K562 (cell line): ENCODE data around the gene SASH3.

ENCODE experiments used
- ATF7 ChIP-seq: fragments of 450-650 bp; IDR thresholded peaks from 2 replicates; pipeline ENCODE4 v1.7.1; 2014; ENCODE audit warnings: mild to moderate bottlenecking, moderate library complexity
- CHD2 ChIP-seq: IDR thresholded peaks from 2 replicates; pipeline ENCODE4 v1.6.1; 2011; ENCODE audit warnings: low read depth, low read length
- FOSL1 ChIP-seq: fragments of 200-800 bp; sonication (Bioruptor generic); conservative IDR thresholded peaks from 2 replicates; pipeline ENCODE4 v1.6.1; 2016; ENCODE audit warnings: missing genetic modification characterization, missing compliant biosample characterization
- FOXK1 ChIP-seq: sonication (generic); formaldehyde crosslinking; IDR thresholded peaks from 2 replicates; pipeline ENCODE4 v1.8.0; 2022; ENCODE audit warnings: missing genetic modification reagents, mild to moderate bottlenecking, borderline replicate concordance
- MAX ChIP-seq: sonication (generic); formaldehyde crosslinking; IDR thresholded peaks from 2 replicates; pipeline ENCODE4 v1.9.0; 2022; ENCODE audit warnings: mild to moderate bottlenecking, missing genetic modification reagents
- MYC ChIP-seq, 2 experiments: fragments of 250-450 bp in 1 of 2; sonication (Bioruptor Pico) in 1 of 2; IDR thresholded peaks; 2 replicates each; pipeline versions ENCODE4 v1.5.1 to v1.6.1; 2012 to 2021; ENCODE audit warnings: low read depth in 2 of 2, borderline replicate concordance in 1 of 2, improper control_type of control experiment in 1 of 2, low read length in 1 of 2, mild to moderate bottlenecking in 1 of 2, moderate library complexity in 1 of 2
- REST ChIP-seq, 2 experiments: fragments of 450-650 bp; formaldehyde crosslinking in 1 of 2; IDR thresholded peaks; 2 replicates each; pipeline versions ENCODE4 v1.4.0 to v1.6.1; 2014 to 2020; ENCODE audit warnings: mild to moderate bottlenecking in 2 of 2, borderline replicate concordance in 1 of 2, low read depth in 1 of 2
- SIN3A ChIP-seq, 2 experiments: fragments of 150-350 bp in 1 of 2; IDR thresholded peaks; 2 replicates each; pipeline ENCODE4 v1.6.1; 2011 to 2016; ENCODE audit warnings: borderline replicate concordance in 2 of 2, low read depth in 2 of 2, low read length in 2 of 2, mild to moderate bottlenecking in 2 of 2, moderate library complexity in 2 of 2; ENCODE audit not compliant: control insufficient read depth in 1 of 2
- SMAD2 ChIP-seq: fragments of 150-350 bp; IDR thresholded peaks from 2 replicates; pipeline ENCODE4 v1.6.1; 2014; ENCODE audit warnings: low read depth, mild to moderate bottlenecking, low read length
- TCF7 ChIP-seq: sonication (generic); IDR thresholded peaks from 2 replicates; pipeline ENCODE4 v1.6.1; 2016; ENCODE audit warnings: antibody characterized with exemption, borderline replicate concordance
- U2AF2 ChIP-seq: fragments of 200-400 bp; formaldehyde crosslinking; optimal IDR thresholded peaks from 2 replicates; pipeline ENCODE3; 2017; ENCODE audit warnings: low read depth, mild to moderate bottlenecking, low read length
- ZNF24 ChIP-seq: fragments of 450-650 bp; IDR thresholded peaks from 2 replicates; pipeline ENCODE4 v1.6.1; 2016
- ZNF384 ChIP-seq: IDR thresholded peaks from 2 replicates; pipeline ENCODE4 v1.6.1; 2012; ENCODE audit warnings: low read depth, low read length, improper control_type of control experiment
- TF ChIP-seq, protein P1 (sequence below), 3 experiments: IDR thresholded peaks in 2 of 3; conservative IDR thresholded peaks in 1 of 3; 2 replicates each; pipeline ENCODE4 v1.5.1; 2011 to 2012; ENCODE audit warnings: low read length in 3 of 3, mild to moderate bottlenecking in 3 of 3, control low read depth in 2 of 3, improper control_type of control experiment in 1 of 3, inconsistent platforms in 1 of 3, low read depth in 1 of 3, mixed read lengths in 1 of 3, moderate library complexity in 1 of 3; ENCODE audit not compliant: insufficient read depth in 2 of 3

DNA sequence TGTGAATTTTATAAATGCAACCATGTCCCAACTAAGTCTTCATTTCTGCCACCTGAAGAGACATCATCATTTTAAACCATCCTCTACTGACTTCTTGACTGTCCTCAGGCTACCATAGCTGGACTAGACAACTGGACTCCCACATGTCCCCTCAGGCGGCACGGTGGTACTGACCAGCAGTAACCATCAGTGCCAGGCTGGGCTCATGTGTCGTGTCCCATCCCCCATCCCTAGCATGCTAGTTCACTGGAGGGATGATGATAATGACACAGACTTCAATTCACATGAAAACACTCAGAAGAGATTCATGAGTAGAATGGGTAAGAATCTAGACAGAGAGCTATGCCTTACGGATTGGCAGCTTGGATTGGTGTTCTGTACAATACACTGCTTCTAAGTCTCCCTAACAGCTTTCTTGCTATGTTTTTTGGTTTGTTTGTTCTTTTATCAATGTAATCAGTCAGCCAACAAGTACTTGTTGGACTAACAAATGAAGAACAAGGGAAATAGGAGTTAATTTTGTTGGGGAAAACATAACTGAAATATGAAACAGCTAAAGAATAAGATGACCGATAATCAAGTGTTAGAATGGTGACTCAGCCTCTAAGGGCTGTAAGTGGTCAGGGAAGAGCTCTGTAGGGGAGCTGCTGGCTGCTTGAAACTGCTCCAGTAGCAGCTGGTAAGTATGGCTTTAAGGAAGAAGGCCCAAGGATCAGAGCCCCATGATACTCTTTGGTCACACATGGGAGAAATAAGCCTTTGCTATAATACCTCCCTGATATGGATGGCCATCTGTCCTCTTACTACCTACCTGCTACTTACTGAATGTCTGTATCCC, 53.6 kb downstream of the SASH3 start:
- 0 out of 2 replicates have a peak, but pooled peaks have one; percentile 40 for TF ChIP-seq FOSL1
- TF ChIP-seq TCF7, result no peak
- no peak for TF ChIP-seq MAX (CRISPR knock-in tag)
- TF ChIP-seq, protein P1, sequence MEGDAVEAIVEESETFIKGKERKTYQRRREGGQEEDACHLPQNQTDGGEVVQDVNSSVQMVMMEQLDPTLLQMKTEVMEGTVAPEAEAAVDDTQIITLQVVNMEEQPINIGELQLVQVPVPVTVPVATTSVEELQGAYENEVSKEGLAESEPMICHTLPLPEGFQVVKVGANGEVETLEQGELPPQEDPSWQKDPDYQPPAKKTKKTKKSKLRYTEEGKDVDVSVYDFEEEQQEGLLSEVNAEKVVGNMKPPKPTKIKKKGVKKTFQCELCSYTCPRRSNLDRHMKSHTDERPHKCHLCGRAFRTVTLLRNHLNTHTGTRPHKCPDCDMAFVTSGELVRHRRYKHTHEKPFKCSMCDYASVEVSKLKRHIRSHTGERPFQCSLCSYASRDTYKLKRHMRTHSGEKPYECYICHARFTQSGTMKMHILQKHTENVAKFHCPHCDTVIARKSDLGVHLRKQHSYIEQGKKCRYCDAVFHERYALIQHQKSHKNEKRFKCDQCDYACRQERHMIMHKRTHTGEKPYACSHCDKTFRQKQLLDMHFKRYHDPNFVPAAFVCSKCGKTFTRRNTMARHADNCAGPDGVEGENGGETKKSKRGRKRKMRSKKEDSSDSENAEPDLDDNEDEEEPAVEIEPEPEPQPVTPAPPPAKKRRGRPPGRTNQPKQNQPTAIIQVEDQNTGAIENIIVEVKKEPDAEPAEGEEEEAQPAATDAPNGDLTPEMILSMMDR (IDR thresholded peaks at IDR 0.05 in 2 of 3, conservative IDR thresholded peaks at IDR 0.05 in 1 of 3; ENCODE audit: insufficient read depth in 2 of 3, low read depth in 1 of 3, low read length in 3 of 3), result no peak
- TF ChIP-seq SMAD2, result no peak
- TF ChIP-seq FOXK1 (CRISPR knock-in tag), result no peak
- no peak for TF ChIP-seq ZNF24
- TF ChIP-seq SIN3A (IDR thresholded peaks at IDR 0.05; ENCODE audit: borderline replicate concordance in 2 of 2, control insufficient read depth in 1 of 2, low read depth in 2 of 2, low read length in 2 of 2), result no peak
- no peak for TF ChIP-seq ATF7
- TF ChIP-seq REST (IDR thresholded peaks at IDR 0.05; ENCODE audit: borderline replicate concordance), result no peak
- TF ChIP-seq REST (CRISPR knock-in tag; IDR thresholded peaks at IDR 0.05; ENCODE audit: low read depth), result no peak
- TF ChIP-seq ZNF384, result no peak
- no peak for TF ChIP-seq MYC (IDR thresholded peaks at IDR 0.05; ENCODE audit: low read depth, low read length)
- no peak for TF ChIP-seq MYC (CRISPR knock-in tag; IDR thresholded peaks at IDR 0.05; ENCODE audit: borderline replicate concordance, low read depth)
- TF ChIP-seq CHD2, result no peak
- no peak for TF ChIP-seq U2AF2
